D721Med (cell line): ENCODE measurements around the gene PORCN.
"Not testable (repeated sequence)": the region's sequence is repeated elsewhere in the genome, so short reads cannot be mapped to it uniquely, and the experiment has no call there.

ENCODE experiments used
- DNase-seq: peaks from one replicate; pipeline ENCODE4 v3.0.0; 2011; ENCODE audit warnings: low spot score; ENCODE audit not compliant: insufficient read length
- FAIRE-seq: peaks from 2 replicates; lab custom pipeline; 2011; peaks lifted over from hg19 to GRCh38; lab: Jason Lieb, UNC
- CTCF ChIP-seq: IDR thresholded peaks from 2 replicates; pipeline ENCODE4 v1.5.1; 2012; ENCODE audit warnings: mild to moderate bottlenecking, control low read depth; ENCODE audit not compliant: insufficient read depth; ENCODE audit errors: missing control alignments

The PORCN gene

GRCh38 chrX:48516285-48516684 is 7.5 kb downstream of the PORCN start:
- no peak for FAIRE-seq
- no peak for TF ChIP-seq CTCF

GRCh38 chrX:48516987-48517386 is 8.2 kb downstream of the PORCN start:
- TF ChIP-seq CTCF, result no peak
- DNase-seq (no peak), FAIRE-seq (no peak)

More at GRCh38 chrX:48516285-48516684, 7.5 kb downstream of the PORCN start:
- DNase-seq, result no peak

GRCh38 chrX:48519481-48519880 is 10.7 kb downstream of the PORCN start:
- FAIRE-seq, DNase-seq: not testable (repeated sequence)

- TF ChIP-seq CTCF, result no peak
- FAIRE-seq, result no peak
- DNase-seq, result no peak
Observed at GRCh38 chrX:48520455-48520854, 11.7 kb downstream of the PORCN start.

- no peak for DNase-seq
- no peak for FAIRE-seq
Observed at GRCh38 chrX:48520976-48521352, 12.2 kb downstream of the PORCN start.

GRCh38 chrX:48521353-48522243 is 12.8 kb downstream of the PORCN start, which contains the start of gene EBP:
Gene EBP (plus strand): TSS chrX:48521808. CDS start chrX:48523772, 1,964 bp downstream.
- FAIRE-seq (no peak), DNase-seq (peak; percentile 59)
- no peak for TF ChIP-seq CTCF

More at GRCh38 chrX:48520976-48521352, 12.2 kb downstream of the PORCN start:
- TF ChIP-seq CTCF, result no peak

- no peak for FAIRE-seq
- no peak for DNase-seq
- TF ChIP-seq CTCF, result no peak
Observed at GRCh38 chrX:48522291-48522690, 13.5 kb downstream of the PORCN start.
